HG02678 (cell line): ENCODE results near the gene C6orf47.

Source experiments
- ATAC-seq: cut with Tn5 transposase; IDR thresholded peaks from one replicate; pipeline ENCODE4 v1.9.1; 2021; ENCODE audit warnings: mild to moderate bottlenecking, moderate library complexity; ENCODE audit not compliant: unreplicated experiment

C6orf47 gene

DNA sequence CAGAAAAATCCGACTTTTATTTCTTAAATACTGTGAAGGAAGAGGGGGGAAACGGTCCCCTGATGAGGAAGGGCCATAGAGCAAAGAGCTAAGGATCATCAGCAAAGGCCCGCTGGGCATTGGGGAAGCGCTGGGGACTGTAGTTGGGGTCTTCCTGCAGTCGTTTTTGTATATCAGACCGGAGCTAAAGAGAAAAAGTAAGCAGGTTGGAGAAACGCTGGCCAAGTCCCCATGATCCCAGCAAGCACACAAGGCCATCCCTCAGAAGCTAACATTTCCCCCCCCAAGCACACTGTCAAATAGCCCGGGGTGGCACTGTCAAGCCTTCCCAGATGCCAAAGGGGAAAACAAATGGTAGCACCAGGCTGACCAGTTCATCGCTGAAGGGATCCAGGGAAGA, 21.5 kb downstream of the C6orf47 start:
- no peak for ATAC-seq

DNA sequence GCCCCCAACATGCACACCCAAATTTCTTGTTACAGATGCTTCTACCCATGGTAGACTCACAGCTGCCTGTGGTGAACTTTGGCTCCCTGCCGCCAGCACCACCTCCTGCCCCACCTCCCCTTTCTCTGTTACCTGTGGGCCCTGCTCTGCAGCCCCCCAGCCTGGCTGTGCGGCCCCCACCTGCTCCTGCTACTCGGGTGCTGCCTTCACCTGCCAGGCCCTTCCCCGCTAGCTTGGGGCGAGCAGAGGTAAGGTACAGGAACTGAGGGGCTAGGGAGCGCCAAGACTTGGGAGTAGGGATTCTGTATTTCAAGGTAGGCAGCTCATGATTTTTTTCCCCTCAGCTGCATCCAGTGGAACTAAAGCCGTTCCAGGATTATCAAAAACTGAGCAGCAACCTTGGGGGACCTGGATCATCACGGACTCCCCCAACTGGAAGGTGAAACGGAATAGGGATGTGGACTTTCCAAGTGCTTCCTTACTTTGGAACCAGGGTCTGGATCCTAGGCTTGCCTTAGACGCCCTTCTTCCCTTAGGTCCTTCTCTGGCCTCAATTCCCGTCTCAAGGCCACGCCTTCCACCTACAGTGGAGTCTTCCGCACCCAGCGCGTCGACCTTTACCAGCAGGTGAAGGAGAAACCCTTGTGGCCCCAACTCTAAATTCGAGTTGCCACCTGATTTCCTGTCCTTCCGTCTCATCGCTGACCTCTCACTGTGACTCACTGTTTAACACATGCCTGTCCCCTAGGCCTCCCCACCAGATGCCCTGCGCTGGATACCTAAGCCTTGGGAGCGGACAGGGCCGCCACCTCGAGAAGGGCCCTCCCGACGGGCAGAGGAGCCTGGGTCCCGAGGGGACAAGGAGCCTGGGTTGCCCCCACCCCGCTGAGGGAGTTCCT, 23.6 kb downstream of the C6orf47 start:
- ATAC-seq: no peak

DNA sequence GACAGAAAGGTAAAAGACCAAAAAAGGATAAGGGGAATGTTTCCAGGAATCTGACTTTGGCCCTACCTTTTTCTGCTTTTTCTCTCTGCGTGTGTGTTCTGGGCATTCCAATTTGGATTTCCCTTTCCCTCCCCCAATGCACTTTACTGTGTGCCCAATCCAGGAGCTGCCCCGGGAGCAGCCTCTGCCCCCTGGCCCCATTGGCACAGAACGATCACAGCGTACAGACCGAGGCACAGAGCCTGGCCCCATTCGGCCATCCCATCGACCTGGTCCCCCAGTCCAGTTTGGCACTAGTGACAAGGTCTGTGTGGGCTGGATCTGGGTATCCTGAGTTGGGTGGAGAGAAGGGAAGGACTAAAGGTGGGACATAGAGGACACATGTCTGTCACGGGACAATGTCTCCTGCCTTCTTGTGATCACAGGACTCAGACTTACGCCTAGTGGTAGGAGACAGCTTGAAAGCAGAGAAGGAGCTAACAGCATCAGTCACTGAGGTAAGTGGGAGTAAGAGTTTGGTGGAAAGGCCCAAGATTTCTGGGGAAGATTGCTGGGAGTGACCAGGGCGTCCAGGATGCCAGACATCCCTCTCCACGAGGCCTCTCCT, 25.5 kb downstream of the C6orf47 start:
- ATAC-seq: no peak

DNA sequence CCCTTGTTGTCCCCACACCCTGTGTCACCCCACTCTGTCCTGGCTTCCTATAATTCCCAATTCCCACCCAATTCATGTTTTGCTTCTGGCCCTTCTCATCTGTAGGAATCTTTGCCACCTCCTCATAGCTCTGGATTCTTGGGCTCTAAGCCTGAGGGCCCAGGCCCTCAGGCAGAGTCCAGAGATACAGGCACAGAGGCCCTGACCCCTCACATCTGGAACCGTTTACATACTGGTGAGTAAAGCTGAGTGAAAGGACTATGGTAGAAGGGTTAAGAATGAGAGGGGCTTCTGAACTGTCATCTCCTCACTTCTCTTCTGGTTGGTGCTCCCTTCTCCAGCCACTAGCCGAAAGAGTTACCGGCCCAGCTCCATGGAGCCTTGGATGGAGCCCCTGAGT, 26.4 kb downstream of the C6orf47 start:
- no peak for ATAC-seq

DNA sequence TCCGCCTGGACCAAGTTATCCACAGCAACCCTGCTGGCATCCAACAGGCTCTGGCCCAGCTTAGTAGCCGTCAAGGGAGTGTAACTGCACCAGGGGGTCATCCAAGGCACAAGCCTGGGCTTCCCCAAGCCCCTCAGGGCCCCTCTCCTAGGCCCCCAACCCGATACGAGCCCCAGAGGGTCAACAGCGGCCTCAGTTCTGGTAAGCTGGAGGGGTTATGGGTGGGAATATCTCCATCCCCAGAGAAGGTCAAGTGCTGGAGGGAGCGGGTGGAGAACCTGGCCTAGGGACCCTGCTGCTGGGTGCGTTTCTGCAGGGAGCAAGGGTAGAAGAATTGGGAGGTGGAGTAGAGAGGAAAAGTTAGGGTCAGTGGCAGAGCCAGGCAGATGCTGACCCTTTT, 27.1 kb downstream of the C6orf47 start:
- ATAC-seq: no peak

DNA sequence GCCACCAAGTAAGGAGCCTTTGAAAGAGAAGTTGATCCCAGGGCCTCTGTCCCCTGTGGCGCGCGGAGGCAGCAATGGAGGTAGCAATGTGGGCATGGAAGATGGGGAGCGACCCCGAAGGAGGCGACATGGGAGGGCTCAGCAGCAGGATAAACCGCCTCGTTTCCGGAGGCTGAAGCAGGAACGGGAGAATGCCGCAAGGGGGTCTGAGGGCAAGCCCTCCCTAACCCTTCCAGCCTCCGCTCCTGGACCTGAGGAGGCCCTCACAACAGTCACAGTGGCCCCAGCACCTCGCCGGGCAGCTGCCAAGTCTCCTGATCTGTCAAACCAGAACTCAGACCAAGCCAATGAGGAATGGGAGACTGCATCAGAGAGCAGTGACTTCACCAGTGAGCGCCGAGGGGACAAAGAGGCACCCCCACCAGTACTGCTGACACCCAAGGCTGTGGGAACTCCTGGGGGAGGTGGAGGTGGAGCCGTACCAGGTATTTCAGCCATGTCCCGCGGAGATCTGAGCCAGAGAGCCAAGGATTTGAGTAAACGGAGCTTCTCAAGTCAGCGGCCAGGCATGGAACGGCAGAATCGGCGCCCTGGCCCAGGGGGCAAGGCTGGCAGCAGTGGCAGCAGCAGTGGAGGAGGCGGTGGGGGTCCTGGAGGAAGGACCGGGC, 28.2 kb downstream of the C6orf47 start:
- ATAC-seq: no peak

DNA sequence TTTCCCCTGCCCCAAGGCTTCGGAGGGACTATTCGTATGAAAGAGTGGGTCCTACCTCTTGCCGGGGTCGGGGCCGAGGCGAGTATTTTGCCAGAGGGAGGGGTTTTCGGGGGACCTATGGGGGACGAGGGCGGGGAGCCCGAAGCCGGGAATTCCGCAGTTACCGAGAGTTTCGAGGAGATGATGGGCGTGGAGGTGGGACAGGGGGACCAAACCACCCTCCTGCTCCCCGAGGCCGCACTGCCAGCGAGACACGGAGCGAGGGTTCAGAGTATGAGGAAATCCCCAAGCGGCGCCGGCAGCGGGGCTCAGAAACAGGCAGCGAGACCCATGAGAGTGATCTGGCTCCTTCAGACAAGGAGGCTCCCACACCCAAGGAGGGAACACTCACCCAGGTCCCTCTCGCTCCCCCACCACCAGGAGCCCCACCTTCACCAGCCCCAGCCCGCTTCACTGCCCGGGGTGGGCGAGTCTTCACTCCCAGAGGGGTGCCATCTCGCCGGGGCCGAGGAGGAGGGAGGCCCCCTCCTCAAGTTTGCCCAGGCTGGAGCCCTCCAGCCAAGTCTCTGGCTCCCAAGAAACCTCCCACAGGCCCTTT, 28.8 kb downstream of the C6orf47 start:
- ATAC-seq: no peak

DNA sequence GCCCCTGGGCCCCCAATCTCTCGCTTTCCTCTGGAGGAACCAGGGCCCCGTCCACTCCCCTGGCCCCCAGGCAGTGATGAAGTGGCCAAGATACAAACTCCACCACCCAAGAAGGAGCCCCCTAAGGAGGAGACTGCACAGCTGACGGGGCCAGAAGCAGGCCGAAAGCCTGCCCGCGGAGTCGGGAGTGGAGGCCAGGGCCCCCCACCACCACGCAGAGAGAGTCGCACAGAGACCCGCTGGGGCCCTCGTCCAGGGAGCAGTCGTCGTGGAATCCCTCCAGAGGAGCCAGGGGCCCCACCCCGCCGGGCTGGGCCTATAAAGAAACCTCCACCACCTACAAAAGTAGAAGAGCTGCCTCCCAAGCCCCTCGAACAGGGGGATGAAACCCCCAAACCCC, 29.4 kb downstream of the C6orf47 start:
- ATAC-seq: no peak

DNA sequence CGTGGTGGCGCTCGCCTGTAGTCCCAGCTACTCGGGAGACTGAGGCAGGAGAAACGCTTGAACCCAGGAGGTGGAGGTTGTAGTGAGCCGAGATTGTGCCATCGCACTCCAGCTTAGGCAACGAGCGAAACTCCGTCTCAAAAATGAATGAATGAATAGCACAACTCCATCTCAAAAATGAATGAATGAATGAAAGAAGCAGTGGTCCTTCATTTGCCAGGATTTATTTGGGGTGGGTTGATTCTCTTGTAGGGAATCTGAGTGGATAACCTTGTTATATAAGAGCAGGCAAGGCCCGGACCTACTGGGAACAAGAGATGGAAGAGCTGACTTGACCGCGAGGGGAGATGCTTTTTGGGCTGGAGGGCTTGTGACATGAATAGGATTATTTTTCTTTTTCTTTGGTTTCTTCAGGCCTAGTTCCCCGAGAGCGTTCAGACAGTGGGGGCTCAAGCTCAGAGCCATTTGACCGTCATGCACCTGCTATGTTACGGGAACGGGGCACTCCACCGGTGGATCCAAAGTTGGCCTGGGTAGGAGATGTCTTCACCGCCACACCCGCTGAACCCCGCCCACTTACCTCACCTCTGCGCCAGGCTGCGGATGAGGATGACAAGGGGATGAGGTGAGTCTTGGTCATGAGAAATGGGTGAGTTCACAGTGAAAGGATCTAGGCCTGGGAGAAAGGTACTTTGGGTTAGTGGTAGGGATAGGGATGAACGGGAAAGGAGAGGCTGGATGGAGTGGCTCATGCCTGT, 30.2 kb downstream of the C6orf47 start:
- ATAC-seq: no peak

DNA sequence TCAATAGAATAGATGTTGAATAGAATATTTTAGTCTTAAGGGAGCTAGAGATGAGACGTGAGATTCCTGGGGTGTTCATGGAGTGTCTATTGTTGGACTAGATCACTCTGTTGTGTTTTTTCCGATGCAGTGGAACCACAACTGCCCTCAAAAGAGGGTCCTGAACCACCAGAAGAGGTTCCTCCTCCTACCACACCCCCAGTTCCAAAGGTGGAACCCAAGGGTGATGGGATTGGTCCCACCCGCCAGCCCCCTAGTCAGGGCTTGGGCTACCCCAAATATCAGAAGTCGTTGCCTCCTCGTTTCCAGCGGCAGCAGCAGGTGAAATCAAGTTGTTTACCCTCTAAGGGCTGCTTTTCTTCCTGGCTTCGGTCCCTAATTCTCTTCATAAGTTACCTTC, 31.6 kb downstream of the C6orf47 start:
- no peak for ATAC-seq

DNA sequence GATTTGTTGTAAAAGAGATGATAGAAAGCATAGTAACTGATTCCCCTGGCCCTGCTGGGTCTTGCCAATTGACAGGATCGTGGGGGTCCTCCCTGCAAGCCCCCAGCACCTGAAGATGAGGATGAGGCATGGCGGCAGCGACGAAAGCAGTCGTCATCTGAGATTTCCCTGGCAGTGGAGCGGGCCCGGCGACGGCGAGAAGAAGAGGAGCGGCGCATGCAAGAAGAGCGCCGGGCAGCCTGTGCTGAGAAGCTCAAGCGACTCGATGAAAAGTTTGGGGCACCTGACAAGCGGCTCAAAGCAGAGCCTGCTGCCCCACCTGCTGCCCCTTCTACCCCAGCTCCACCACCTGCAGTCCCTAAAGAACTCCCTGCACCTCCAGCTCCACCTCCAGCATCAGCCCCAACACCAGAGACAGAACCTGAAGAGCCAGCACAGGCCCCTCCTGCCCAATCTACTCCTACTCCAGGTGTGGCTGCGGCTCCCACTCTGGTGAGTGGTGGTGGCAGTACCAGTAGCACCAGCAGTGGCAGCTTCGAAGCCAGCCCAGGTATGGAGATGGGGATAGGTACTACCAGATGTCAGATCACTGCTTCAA, 32.8 kb downstream of the C6orf47 start:
- no peak for ATAC-seq

DNA sequence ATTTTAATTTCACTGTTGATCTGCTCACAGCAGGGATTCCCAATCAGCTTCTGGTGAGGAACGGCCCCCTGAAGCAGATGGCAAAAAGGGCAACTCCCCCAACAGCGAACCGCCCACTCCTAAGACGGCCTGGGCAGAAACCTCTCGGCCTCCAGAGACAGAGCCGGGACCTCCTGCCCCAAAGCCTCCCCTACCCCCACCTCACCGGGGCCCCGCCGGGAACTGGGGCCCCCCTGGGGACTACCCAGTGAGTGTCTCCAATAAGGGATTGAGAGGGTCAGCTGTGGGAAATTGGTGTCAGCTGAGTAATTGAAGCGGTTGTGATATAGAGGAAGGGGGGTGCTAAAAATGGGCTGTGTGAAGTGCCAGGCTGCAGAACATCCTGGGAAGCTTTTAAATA, 33.6 kb downstream of the C6orf47 start:
- ATAC-seq: no peak

DNA sequence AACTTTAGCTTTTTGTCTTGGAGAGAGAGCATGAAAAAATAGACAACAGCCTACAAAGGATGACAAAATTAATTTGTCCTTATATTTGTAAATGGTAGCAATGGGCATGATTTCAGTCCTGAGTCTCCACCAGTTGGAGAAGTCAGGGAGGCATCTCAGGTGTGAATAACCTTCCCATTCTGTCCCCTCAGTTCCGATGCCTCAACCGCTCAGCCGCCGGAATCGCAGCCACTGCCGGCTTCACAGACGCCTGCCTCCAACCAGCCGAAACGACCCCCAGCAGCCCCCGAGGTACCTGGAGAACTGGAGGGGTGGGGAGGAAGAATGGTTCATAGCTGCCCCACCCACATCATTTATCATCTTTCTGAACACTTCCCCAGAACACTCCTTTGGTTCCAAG, 36.5 kb downstream of the C6orf47 start:
- ATAC-seq: no peak

DNA sequence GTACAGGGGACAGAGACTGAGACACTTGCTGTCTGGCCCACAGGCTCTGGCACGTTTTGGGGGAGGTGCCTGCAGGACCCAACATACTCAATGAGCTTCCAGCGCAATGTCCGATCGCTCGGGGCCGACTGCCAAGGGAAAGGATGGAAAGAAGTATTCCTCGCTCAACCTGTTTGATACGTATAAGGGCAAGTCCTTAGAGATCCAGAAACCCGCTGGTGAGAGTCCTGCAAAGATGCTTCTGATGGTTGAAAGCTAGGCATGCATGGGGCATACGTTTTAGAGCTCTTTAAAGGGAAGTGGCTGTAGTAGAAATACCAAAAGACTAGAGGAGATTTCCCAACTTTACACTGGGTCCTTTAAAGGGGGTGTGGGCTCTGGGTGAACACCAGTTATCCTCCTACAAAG, 37.9 kb downstream of the C6orf47 start:
- no peak for ATAC-seq

DNA sequence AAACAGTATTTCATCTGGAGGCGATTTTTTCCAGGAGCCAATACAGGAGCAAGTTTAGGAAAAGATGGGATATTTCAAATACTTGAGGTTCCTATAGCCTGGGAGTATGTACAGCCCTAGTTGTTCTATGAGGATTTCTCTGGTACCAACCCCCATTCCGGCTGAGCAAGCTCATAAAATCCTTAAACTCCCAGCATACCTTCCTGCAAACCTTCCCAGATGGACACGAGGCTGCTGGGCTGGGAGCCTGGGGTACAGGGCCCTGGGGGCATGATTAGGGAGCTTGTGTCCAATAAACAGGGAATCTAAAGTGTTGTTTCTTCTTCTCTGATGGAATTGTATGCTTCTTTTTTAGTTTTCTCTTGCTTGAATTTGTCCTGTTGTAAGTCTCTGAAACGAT, 38.6 kb downstream of the C6orf47 start:
- ATAC-seq: no peak

DNA sequence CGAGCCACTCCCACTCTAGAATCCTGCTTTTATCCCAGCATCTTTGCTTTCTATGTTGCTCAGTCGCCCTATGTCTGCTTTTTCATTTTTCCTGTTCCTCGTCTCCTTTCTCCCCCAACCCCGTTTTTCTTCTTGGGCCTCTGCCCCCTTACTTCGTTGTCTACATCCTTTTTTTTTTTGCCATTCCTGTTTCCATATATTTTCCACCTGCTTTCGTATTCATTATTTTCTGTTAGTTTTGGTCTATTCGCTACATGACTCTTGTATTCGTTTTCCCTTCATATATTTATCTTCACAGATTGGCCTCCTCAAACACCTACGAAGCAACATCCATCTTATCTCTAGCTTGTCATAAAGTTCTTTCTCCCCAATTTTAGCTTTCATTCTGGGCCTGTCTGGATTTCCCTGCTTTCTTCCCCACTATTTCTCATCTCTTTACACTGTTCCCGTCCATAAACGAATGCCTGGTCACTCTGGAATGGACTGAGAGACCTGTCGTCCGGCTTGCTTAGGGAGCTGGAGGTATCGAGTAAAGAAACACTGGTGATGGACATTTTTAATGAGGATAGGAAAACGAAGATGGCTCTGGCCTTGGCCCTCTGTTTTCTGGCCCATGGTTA, 39.1 kb downstream of the C6orf47 start:
- ATAC-seq: no peak

DNA sequence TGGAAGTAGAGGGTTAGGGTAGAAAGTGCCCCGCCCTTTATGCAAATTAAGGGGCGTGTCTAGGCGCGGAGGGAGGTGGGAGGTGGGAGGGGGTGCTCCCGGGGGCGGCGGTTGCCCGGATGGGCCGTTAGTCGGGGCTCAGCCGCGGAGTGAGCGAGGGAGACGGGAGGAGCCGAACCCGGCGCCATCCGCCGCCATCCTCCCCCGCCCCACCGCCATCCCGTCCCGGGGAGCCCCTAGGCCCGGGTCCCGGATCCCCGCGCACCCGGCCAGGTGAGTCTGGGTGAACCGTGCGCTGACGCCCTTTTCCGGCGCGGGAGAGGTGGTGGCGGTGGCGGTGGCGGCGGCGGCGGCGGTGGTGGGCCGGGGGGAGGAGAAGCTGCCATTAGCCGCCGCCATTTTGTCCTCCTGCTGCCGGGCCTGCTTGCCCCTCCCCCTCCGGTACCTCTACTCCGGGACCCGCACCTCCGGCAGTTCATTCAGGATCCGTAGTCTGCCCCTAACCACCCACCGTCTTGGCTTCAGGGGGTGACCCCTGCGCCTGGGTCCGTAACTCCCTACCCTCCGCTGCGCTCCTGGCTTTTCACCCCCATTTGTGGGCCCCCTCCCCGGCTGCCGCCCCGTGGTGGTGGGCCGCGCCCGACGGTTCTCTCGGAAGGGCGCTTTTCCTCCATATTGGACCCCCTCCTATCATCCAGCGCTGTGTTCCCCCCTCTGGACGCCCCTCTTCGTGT, 39.8 kb downstream of the C6orf47 start, which contains the start of gene PRRC2A:
Gene PRRC2A, plus strand, starts transcription at position 130 of the 734 bp plus-strand sequence. CDS start 2,075 bp downstream, outside the sequence.
- peak; percentile 33 for ATAC-seq

DNA sequence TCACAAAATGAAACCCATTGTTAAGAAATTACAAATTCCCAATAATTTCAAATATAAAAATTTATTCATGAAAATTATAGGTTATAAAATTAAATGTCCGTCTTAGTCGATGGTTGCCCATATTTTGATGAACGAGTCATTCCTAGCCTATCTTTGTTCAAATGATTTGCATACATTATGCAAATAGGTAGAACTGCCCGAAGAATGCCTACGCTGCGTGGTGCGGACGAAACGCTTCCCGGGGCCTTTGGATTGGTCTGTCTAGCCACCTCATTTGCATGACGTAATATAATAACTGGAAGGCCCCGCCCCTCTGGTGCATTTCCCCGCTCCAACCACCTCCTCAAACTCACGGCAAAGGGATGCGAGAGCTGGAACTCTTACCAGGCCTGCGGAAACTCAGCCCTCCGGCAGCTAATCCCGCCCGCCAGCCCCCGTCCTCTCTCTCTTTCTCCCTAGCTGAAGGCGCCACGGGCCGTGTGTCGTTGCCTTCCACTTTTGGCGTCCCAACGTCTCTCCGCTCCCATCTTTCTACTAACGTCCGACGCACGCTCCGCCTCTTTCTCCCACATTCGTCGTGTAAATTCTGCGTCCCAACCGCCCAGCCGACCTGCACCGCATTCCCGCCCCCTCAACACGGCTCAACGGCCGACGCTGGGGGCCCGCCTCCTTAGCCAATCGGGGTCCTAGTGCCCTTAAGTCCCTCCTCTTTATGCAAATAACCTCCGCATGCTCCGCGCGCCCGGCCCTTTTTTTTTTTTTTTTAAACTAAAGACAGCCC, 40.6 kb downstream of the C6orf47 start:
- ATAC-seq: peak; percentile 86
